Mesothelial cell of epicardium (in vitro differentiated cells): Measurements from ENCODE around the gene RPRD1A. TPM values are rescaled to one million over a fixed set of nuclear protein-coding genes. Genes with fewer than 3 reads are reported as not detected.
A peak's percentile ranks its signal among the peaks of the same experiment; 100 is the strongest.

Experiments
- DNase-seq, 2 experiments: peaks; one replicate each; pipeline ENCODE4 v3.0.0; 2021; ENCODE audit warnings: low spot score in 2 of 2; ENCODE audit not compliant: unreplicated experiment in 2 of 2
- H3K27ac Mint-ChIP-seq: 2 replicates; pipeline ENCODE4 v1.8.0; 2021; ENCODE audit warnings: mixed read lengths
- H3K27me3 Mint-ChIP-seq: 2 replicates; pipeline ENCODE4 v1.8.0; 2021; ENCODE audit warnings: low read depth, mixed read lengths
- H3K36me3 Mint-ChIP-seq: 2 replicates; pipeline ENCODE4 v1.8.0; 2021; ENCODE audit warnings: mixed read lengths
- H3K4me1 Mint-ChIP-seq: 2 replicates; pipeline ENCODE4 v1.8.0; 2021; ENCODE audit warnings: mixed read lengths
- H3K4me3 Mint-ChIP-seq: 2 replicates; pipeline ENCODE4 v1.8.0; 2021; ENCODE audit warnings: mild to moderate bottlenecking, moderate library complexity, mixed read lengths
- H3K9me3 Mint-ChIP-seq: 2 replicates; pipeline ENCODE4 v1.8.0; 2021; ENCODE audit warnings: mixed read lengths
- CTCF ChIP-seq: fragments of 200-600 bp; sonication (generic); IDR thresholded peaks from one replicate; pipeline ENCODE4 v1.5.0; 2021; ENCODE audit warnings: antibody characterized with exemption; ENCODE audit not compliant: unreplicated experiment
- total RNA-seq: library from RNA; stranded (reverse); gene quantifications from 3 replicates; pipeline ENCODE4 v1.2.1, GENCODE V29; 2021

RPRD1A gene
- total RNA-seq, 1 donor from 2014 or later = 67.0 TPM

DNA sequence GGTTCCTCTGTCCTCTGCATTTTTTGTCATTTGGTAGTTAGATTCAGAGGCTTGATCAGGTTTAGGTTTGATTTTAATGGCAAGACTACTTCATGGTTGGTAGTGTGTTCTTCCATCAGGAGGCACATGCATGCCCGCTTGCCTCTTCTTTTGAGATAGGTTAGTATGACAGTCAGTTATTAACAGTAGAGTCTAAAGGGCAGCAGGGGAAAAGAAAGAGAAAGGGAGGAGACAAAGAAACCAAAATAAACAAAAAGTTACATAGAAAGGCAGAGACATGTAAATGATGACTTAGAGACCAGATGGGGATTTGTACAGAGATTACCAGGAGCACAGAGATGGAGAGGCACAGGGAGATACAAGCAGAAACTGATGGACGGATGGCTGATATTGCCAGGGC is 105.0 kb downstream of the RPRD1A start:
- no peak overlapping the region for H3K27ac Mint-ChIP-seq

DNA sequence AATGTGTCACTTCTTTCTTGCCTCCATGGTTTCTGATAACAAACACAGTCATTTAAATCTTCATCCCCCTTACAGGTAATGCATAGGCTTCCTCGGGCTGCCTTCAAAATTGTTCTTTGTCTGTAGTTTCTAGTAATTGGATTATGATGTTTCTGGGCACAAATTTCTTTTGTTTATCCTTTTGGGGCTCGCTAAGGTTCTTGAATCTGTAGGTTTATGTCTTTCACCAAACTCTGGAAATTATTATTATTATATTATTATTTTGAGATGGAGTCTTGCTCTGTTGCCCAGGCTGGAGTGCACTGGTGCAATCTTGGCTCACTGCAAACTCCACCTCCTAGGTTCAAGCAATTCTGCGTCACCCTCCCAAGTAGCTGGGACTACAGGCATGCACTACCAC is 111.1 kb downstream of the RPRD1A start:
- Mint-ChIP-seq H3K9me3 (peaks cover 43% of the 10 kb centered on the region), H3K27ac (no peak overlapping the region), H3K36me3 (no peaks in the 10 kb centered on the region), H3K4me3 (no peak overlapping the region), H3K4me1 (no peaks in the 10 kb centered on the region), H3K27me3 (peaks cover 3% of the 10 kb centered on the region)
- DNase-seq = no peak
- no peak for TF ChIP-seq CTCF

More for the DNA sequence above, 105.0 kb downstream of the RPRD1A start:
- no peak overlapping the region for H3K4me3 Mint-ChIP-seq
- H3K4me1 Mint-ChIP-seq = no peaks in the 10 kb centered on the region
- H3K36me3 Mint-ChIP-seq = no peaks in the 10 kb centered on the region
- no peak for DNase-seq
- no peaks in the 10 kb centered on the region for H3K27me3 Mint-ChIP-seq
- H3K9me3 Mint-ChIP-seq = peaks cover 27% of the 10 kb centered on the region
- no peak for TF ChIP-seq CTCF

DNA sequence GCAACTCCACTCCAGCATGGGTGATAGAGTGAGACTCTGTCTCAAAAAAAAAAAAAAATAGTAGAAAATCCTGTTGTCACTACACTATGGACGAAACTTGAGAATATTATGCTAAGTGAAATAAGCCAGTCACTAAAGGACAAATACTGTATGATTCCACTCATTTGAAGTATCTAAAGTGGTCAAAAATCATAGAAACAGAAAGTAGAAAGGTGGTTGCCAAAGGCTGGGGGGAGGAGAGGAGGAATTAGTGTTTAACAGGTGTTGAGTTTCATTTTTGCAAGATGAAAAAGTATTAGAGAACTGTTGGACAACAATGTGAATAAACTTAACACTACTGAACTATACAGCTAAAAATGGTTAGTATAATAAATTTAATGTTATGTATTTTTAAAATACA is 113.7 kb downstream of the RPRD1A start:
- H3K27ac Mint-ChIP-seq = no peak overlapping the region
- no peaks in the 10 kb centered on the region for H3K36me3 Mint-ChIP-seq
- H3K9me3 Mint-ChIP-seq = peaks cover 30% of the 10 kb centered on the region
- H3K27me3 Mint-ChIP-seq = peaks cover 15% of the 10 kb centered on the region
- no peak overlapping the region for H3K4me3 Mint-ChIP-seq
- peaks cover 3% of the 10 kb centered on the region for H3K4me1 Mint-ChIP-seq
- DNase-seq = no peak
- no peak for TF ChIP-seq CTCF

DNA sequence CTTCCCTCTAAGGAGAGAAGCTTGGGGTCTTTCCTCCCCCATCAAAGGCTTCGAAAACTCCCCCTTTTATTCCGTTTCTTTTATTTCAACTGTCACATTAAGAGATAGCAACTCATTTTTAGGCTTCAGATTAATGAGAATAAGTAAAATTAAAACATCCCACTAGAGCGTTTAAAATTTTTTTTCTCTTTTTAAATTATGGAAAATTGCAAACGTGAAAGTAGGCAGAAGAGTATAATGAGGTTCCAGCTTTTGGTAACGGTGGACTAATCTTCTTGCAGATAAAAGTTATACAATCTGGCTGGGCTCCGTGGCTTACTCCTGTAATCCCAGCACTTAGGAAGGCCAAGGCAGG is 116.8 kb downstream of the RPRD1A start:
- Mint-ChIP-seq H3K9me3 (peaks cover 10% of the 10 kb centered on the region), H3K4me1 (peaks cover 3% of the 10 kb centered on the region), H3K27ac (no peak overlapping the region)

DNA sequence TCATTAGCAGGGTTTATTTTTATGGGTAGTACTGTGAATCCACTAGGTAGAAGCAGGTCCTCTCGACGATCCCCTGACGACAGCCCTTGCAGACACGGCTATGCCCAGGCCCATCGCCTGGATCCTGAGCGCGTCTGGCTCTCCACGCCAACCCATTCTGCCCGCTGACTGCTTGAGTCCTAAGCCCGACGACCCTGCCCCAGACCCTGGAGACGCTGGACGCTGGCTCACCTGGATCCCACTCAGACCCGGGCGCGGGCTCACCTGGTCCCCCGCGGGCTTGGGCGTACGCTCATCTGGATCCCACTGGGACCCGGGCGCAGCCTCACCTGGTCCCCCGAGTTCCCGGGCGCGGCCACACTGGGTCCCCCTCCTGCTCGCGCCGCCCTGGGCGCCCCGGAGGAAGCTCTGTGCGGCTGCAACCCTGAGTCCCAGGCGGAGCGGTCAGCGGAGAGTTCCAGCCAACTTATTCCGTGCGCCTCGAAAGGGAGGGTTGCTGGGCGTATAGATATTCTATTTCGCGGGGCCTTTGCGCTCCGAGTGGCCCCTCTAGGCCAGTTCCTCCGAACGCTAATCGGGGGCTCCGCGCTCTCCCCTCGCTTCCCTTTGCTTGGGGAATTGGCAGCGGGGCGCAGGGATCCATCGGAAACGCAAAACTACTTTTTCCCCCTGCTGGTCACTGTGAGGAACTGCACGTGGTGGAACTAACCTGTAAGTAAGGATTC is 117.3 kb downstream of the RPRD1A start:
- Mint-ChIP-seq H3K36me3 (no peaks in the 10 kb centered on the region), H3K9me3 (peaks cover 9% of the 10 kb centered on the region), H3K4me3 (peak overlapping the region; percentile 86), H3K27ac (no peak overlapping the region), H3K27me3 (peaks cover 14% of the 10 kb centered on the region), H3K4me1 (peaks cover 3% of the 10 kb centered on the region)
- peak; percentile 54 to 75 for DNase-seq
- TF ChIP-seq CTCF = peak; percentile 99

More for the DNA sequence above, 116.8 kb downstream of the RPRD1A start:
- H3K4me3 Mint-ChIP-seq = peak overlapping the region; percentile 86
- no peak for DNase-seq
- H3K27me3 Mint-ChIP-seq = peaks cover 14% of the 10 kb centered on the region
- no peak for TF ChIP-seq CTCF
- H3K36me3 Mint-ChIP-seq = no peaks in the 10 kb centered on the region
